NK-92 treated with Interleukin-12 subunit alpha and Interleukin-12 subunit beta, amount 100 ng/mL, for 24 hours (cell line): ENCODE results near the gene WRAP53.

Source experiments
- DNase-seq: peaks from one replicate; lab custom pipeline; 2025; lab: John Stamatoyannopoulos, UW

The WRAP53 gene

DNA sequence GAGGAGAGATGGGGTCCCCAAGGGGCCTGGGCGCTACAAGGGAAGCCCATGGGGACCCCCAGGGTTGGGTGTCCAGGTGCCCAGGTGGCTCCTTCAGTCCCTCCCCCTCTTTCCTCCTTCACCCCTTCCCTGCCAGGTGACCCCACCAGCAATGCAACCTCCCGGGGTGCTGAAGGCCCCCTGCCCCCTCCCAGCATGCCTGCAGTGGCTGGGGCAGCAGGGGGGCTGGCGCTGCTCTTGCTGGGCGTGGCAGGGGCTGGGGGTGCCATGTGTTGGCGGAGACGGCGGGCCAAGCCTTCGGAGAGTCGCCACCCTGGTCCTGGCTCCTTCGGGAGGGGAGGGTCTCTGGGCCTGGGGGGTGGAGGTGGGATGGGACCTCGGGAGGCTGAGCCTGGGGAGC is 20.8 kb downstream of the WRAP53 start:
- DNase-seq = no peak

DNA sequence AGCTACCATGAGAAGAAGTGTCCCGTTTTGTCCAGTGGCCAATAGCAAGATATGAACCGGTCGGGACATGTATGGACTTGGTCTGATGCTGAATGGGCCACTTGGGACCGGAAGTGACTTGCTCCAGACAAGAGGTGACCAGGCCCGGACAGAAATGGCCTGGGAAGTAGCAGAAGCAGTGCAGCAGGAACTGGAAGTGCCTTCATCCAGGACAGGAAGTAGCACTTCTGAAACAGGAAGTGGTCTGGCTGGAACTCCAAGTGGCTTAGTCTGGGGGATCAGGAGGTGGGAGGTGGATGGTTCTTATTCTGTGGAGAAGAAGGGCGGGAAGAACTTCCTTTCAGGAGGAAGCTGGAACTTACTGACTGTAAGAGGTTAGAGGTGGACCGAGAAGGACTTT is 22.0 kb downstream of the WRAP53 start:
- no peak for DNase-seq

- DNase-seq = no peak
These were observed 22.9 kb downstream of the WRAP53 start for GRCh38 chr17:7711051-7711755.

DNA sequence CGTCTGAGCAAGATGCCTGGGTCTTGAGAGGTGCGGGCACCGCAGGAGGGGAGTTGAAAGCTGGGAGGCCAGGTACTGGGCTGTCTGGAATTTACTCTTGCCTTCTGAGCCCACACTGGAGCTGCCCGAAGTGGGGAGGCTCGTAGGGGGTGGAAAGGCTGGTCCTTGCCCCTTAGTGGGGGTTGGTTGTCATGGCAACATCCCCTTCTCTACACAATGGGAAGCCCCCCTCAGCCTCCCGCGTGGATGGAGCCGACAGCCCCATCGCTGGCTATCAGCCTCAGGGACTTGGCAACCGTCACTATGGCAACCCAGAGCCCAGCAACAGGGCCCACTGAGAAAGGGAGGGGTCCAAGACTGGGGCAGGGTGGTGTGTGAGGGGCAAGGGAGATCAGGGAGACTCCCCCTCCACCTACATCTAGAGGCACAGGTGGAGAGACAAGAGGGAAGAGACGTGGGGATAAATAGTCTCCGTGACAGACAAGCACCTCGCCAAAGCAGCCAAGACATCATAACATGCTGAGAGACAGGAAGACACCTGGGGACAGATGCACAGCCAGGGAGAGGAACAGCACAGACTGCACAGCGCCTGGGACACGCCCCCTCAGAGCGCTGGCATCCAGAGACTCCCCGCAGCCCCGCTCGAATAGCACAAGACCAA is 24.0 kb downstream of the WRAP53 start:
- DNase-seq = no peak

DNA sequence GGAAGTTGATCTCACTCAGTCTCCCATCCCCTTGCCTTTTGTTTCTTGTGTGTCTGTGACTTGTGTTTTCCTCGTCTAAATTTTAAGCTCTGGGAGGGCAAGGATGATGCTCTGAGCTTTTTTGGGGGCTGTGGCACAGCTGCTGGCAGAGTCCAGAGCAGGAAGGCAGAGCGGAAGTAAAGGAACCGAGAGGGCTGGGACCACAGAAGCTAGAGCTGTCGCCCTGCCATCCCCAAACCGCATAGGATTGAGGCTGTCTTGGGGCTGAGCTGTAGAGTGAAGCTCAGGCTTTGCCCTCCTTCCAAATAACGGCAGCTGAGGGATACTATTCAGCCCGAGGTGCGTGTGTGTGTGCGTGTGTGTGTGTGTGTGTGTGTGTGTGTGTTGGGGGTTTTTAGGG is 25.5 kb downstream of the WRAP53 start:
- DNase-seq = no peak

GRCh38 chr17:7714721-7715594 is 26.7 kb downstream of the WRAP53 start:
- DNase-seq = no peak

GRCh38 chr17:7715936-7716886 is 27.9 kb downstream of the WRAP53 start:
- no peak for DNase-seq

- no peak for DNase-seq
These were observed 28.9 kb downstream of the WRAP53 start, which contains the start of gene DNAH2 for GRCh38 chr17:7716901-7717755. Gene DNAH2 (plus strand): TSS chr17:7717744. CDS start chr17:7719735, 1,991 bp downstream.

DNA sequence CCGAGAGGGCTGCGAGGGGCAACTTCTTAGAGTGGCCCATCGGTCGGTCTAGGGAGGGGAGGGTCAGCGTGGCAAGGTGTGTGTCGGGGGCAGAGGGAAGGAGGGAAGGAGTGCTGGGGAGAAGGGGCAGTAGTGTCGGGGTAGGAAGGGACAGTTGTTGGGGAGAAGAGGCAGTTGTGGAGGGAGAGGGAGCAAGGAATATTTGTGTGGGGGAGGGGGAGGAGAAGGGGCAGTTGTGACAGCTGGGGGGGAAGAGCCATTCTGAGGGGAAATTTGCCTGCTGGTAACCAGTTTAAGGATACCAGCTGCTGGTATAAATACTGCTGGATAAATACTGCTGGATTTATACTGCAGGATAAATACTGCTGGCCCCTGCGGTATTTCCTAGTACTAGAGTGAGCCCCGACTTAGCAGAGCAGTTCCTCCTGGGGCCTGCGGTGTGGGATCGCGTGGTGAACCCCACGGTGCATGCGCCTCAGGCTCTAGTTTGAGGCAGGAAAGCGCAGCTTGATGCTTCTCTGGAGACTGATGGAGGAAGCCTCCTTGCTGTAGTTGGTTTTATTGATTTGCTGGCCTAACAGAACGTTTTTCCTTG is 29.6 kb downstream of the WRAP53 start:
- no peak for DNase-seq

GRCh38 chr17:7719661-7720060 is 31.4 kb downstream of the WRAP53 start:
- DNase-seq = no peak

DNA sequence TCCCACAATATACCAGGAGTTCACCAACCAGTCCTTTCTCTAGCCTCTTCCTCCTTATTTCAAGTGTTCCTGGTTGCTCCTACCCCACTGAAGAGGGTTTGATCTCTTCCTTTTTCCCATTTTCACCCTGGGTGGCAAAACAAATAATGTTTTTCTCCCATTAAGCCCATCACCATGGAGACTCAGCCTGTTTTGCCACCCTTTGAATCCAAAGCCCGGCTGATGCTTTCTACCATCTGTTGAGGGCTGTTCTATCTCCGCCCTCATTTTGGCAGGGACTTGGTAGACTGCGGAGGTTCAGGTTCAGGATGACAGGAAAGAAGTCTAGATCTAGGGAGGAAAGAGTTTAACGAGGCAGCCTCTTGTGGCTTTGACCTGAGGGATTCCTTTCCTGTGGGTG is 31.8 kb downstream of the WRAP53 start:
- no peak for DNase-seq

- DNase-seq = no peak
These were observed 33.3 kb downstream of the WRAP53 start for GRCh38 chr17:7721612-7722011.

GRCh38 chr17:7727886-7728285 is 39.6 kb downstream of the WRAP53 start:
- no peak for DNase-seq

DNA sequence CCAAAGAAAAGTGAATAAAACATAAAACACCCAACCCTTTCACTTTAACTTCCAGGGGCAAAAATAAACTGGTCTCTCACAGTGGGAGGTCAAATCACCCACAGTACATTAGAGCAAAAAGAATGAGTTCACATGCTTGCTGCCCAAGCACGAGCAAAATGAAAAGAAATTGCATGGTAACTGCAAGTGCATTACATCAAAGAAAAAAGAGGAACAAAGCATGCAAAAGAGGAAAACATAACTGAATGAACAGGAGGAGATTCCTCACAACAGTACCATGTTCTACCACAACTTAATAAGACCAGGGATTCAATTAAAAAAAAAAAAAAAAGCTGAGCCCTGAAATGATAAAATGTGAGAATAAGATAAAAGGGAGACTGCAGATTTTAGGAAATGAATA is 41.5 kb downstream of the WRAP53 start:
- DNase-seq = no peak

- DNase-seq = no peak
These were observed 44.8 kb downstream of the WRAP53 start for GRCh38 chr17:7732981-7733539.

GRCh38 chr17:7737601-7738000 is 49.3 kb downstream of the WRAP53 start:
- DNase-seq = no peak

DNA sequence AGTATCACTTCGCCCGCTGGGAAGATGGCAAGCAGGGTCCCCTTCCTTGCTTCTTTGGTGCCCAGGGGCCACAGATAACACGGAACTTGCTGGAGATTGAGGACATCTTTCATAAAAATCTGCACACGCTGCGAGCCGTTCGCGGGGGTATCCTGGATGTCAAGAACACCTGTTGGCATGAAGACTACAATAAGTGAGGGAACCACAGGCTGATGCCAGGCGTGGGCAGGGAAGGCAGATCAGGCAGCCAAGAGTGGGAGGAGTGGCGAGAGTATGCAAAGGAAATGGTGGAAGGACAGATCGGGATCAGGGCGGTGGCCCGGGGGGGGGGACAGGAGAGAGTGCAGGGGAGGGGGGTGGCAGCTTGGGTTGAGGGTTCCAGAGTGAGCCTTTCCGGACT is 51.5 kb downstream of the WRAP53 start:
- DNase-seq = no peak

DNA sequence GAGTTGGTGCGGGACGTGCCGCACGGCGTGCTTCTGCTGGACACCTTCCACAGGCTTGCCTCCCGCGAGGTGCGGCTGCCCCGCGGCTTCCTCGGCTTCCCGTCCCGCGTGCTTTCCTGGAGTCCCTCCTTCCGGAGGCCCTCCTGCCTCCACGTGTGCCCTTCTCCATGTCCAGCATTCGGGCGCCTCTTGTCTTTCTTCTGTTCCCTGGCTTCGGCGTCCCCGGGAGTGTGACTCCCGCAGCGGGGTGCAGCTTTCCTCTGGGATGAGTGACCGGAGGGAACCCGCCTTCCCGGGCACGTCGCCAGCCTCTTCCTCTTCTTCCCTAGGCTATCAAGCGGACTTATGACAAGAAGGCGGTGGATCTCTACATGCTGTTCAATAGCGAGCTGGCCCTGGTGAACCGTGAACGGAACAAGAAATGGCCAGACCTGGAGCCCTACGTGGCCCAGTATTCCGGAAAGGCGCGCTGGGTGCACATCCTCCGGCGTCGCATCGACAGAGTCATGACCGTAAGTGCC is 52.3 kb downstream of the WRAP53 start:
- DNase-seq = no peak

- no peak for DNase-seq
These were observed 54.5 kb downstream of the WRAP53 start for GRCh38 chr17:7742729-7743128.

DNA sequence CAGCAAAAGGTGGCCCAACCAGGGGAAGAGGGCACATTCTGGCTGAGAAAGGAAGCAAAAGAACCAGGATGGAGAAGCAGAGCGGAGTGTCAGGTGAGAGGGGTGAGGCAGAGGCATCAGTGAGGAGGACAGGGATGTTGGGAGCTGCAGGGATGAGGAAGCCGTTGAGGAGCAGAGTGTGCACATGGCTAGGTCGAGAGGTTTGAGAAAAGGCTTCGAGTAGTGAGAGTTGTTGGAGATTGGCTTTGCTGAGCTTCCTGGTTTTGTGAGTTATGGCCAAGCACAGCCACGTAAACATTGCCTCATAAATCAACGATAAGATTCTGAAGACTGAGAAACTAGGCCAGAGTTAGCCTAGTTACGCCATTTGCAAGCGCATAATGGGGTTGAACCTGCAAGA is 56.1 kb downstream of the WRAP53 start:
- DNase-seq = no peak
